GM12891 (cell line): ENCODE measurements around the gene PTGDR2.

Experiments
- POLR2A ChIP-seq: IDR thresholded peaks from 2 replicates; pipeline ENCODE4 v1.6.1; 2011; ENCODE audit warnings: low read depth, low read length, control low read depth
- POLR2AphosphoS5 ChIP-seq: IDR thresholded peaks from 2 replicates; pipeline ENCODE4 v1.6.1; 2011; ENCODE audit warnings: low read depth, low read length, control low read depth
- SPI1 ChIP-seq: IDR thresholded peaks from 2 replicates; pipeline ENCODE4 v1.6.1; 2011; ENCODE audit warnings: low read depth, low read length, control low read depth
- TAF1 ChIP-seq: IDR thresholded peaks from 2 replicates; pipeline ENCODE4 v1.6.1; 2011; ENCODE audit warnings: low read depth, low read length, control low read depth

GRCh38 chr11:60863550-60864521, 8.1 kb upstream of the PTGDR2 start:
- no peak for TF ChIP-seq POLR2AphosphoS5
- no peak for TF ChIP-seq POLR2A
- no peak for TF ChIP-seq TAF1
- TF ChIP-seq SPI1: no peak
